Pulmonary artery endothelial cell (primary cell): ENCODE results near the gene LSMEM2. TPM values are rescaled to one million over a fixed set of nuclear protein-coding genes. Genes with fewer than 3 reads are reported as not detected.
A peak's percentile ranks its signal among the peaks of the same experiment; 100 is the strongest.

Experiments used
- DNase-seq: peaks from one replicate; pipeline ENCODE4 v3.0.0-alpha.2; 2011; ENCODE audit warnings: low read depth, low spot score
- total RNA-seq: library from RNA; depleted of rRNA; stranded (reverse); fragments of >200 nt; gene quantifications from 2 replicates; pipeline ENCODE4 v1.2.3, GENCODE V29; 2014

LSMEM2 gene
- total RNA-seq, 1 donor from 2014 or later = not detected

GRCh38 chr3:50321336-50322114 is 42.6 kb downstream of the LSMEM2 start:
- DNase-seq = peak; percentile 60

GRCh38 chr3:50322115-50322385 is 43.2 kb downstream of the LSMEM2 start:
- DNase-seq = no peak

- DNase-seq = peak; percentile 48
These were observed 43.7 kb downstream of the LSMEM2 start, which contains the start of gene HYAL2 for GRCh38 chr3:50322386-50323091. TSS of gene HYAL2 (minus strand) at chr3:50322745. CDS start at chr3:50320489, 2,256 bp downstream.

GRCh38 chr3:50323092-50323600 is 44.3 kb downstream of the LSMEM2 start:
- DNase-seq = peak; percentile 59

- peak; percentile 73 for DNase-seq
These were observed 44.8 kb downstream of the LSMEM2 start for GRCh38 chr3:50323614-50324199.

- DNase-seq = peak; percentile 52
These were observed 45.6 kb downstream of the LSMEM2 start for GRCh38 chr3:50324351-50325112.

- DNase-seq = no peak
These were observed 46.2 kb downstream of the LSMEM2 start for GRCh38 chr3:50325113-50325480.

GRCh38 chr3:50325497-50326181 is 46.8 kb downstream of the LSMEM2 start:
- DNase-seq = no peak

- no peak for DNase-seq
These were observed 47.3 kb downstream of the LSMEM2 start for GRCh38 chr3:50326182-50326541.

- no peak for DNase-seq
These were observed 48.2 kb downstream of the LSMEM2 start for GRCh38 chr3:50327129-50327528.

GRCh38 chr3:50327943-50328691 is 49.2 kb downstream of the LSMEM2 start, which contains the start of gene TUSC2:
TSS of gene TUSC2 (minus strand) at chr3:50328223. CDS start at chr3:50328099, 124 bp downstream.
- DNase-seq = peak; percentile 90

GRCh38 chr3:50330330-50330729 is 51.4 kb downstream of the LSMEM2 start:
- no peak for DNase-seq

GRCh38 chr3:50331364-50331907 is 52.5 kb downstream of the LSMEM2 start:
- DNase-seq = no peak

- peak; percentile 68 for DNase-seq
These were observed 54.9 kb downstream of the LSMEM2 start for GRCh38 chr3:50333744-50334328.

GRCh38 chr3:50334339-50335075 is 55.6 kb downstream of the LSMEM2 start:
- DNase-seq = no peak

- no peak for DNase-seq
These were observed 57.7 kb downstream of the LSMEM2 start for GRCh38 chr3:50336452-50337174.

GRCh38 chr3:50337175-50337861 is 58.4 kb downstream of the LSMEM2 start:
- peak; percentile 98 for DNase-seq
